ENCODE measurements around the gene HTRA1. TPM values are rescaled to one million over a fixed set of nuclear protein-coding genes. Genes with fewer than 3 reads are reported as not detected.

HTRA1 gene
- total RNA-seq, 2 experiments from 2014 or later: not detected

GRCh38 chr10:122550427-122550826 is 89.1 kb downstream of the HTRA1 start:
- Mint-ChIP-seq H3K27me3 (no peaks in the 10 kb centered on the region), H3K36me3 (ENCODE audit: low read depth) (no peaks in the 10 kb centered on the region), H3K4me3 (no peak overlapping the region), H3K4me1 (peaks cover 12% of the 10 kb centered on the region), H3K9me3 (no peaks in the 10 kb centered on the region), H3K27ac (no peak overlapping the region)
- DNase-seq: no peak
- ChIA-PET POLR2A (no interaction called here), CTCF (interaction anchor here (1.0 kb wide), 1 partner anchor 252 kb away, joined by 3 read pairs; no protein-coding TSS in a partner anchor)

GRCh38 chr10:122550983-122551382 is 89.6 kb downstream of the HTRA1 start:
- H3K27ac Mint-ChIP-seq: no peak overlapping the region

GRCh38 chr10:122551450-122551849 is 90.1 kb downstream of the HTRA1 start:
- CTCF ChIA-PET: no interaction called here
- H3K36me3 Mint-ChIP-seq (ENCODE audit: low read depth): no peaks in the 10 kb centered on the region
- H3K4me3 Mint-ChIP-seq: no peak overlapping the region
- POLR2A ChIA-PET: no interaction called here
- peaks cover 12% of the 10 kb centered on the region for H3K4me1 Mint-ChIP-seq
- H3K9me3 Mint-ChIP-seq: no peaks in the 10 kb centered on the region
- H3K27ac Mint-ChIP-seq: peak overlapping the region; percentile 28
- DNase-seq: peak; percentile 15
- H3K27me3 Mint-ChIP-seq: peaks cover 2% of the 10 kb centered on the region

More at GRCh38 chr10:122550983-122551382, 89.6 kb downstream of the HTRA1 start:
- H3K36me3 Mint-ChIP-seq (ENCODE audit: low read depth): no peaks in the 10 kb centered on the region
- no peak for DNase-seq
- no peaks in the 10 kb centered on the region for H3K27me3 Mint-ChIP-seq
- H3K4me1 Mint-ChIP-seq: peaks cover 12% of the 10 kb centered on the region
- POLR2A ChIA-PET: no interaction called here
- no peaks in the 10 kb centered on the region for H3K9me3 Mint-ChIP-seq
- H3K4me3 Mint-ChIP-seq: no peak overlapping the region
- CTCF ChIA-PET: no interaction called here

GRCh38 chr10:122553341-122553740 is 92.0 kb downstream of the HTRA1 start:
- POLR2A ChIA-PET: no interaction called here
- Mint-ChIP-seq H3K4me1 (peaks cover 15% of the 10 kb centered on the region), H3K27me3 (peaks cover 2% of the 10 kb centered on the region), H3K36me3 (ENCODE audit: low read depth) (no peaks in the 10 kb centered on the region), H3K9me3 (no peaks in the 10 kb centered on the region), H3K27ac (no peak overlapping the region), H3K4me3 (no peak overlapping the region)
- no peak for DNase-seq
- CTCF ChIA-PET: no interaction called here

GRCh38 chr10:122554131-122555036 is 93.0 kb downstream of the HTRA1 start:
- CTCF ChIA-PET: no interaction called here
- DNase-seq: no peak

GRCh38 chr10:122555442-122555841 is 94.1 kb downstream of the HTRA1 start:
- Mint-ChIP-seq H3K4me3 (no peak overlapping the region), H3K27ac (no peak overlapping the region), H3K27me3 (peaks cover 6% of the 10 kb centered on the region), H3K36me3 (ENCODE audit: low read depth) (no peaks in the 10 kb centered on the region), H3K4me1 (peaks cover 27% of the 10 kb centered on the region), H3K9me3 (no peaks in the 10 kb centered on the region)
- no peak for DNase-seq
- POLR2A ChIA-PET: no interaction called here
- CTCF ChIA-PET: no interaction called here

More at GRCh38 chr10:122554131-122555036, 93.0 kb downstream of the HTRA1 start:
- POLR2A ChIA-PET: no interaction called here
- H3K27me3 Mint-ChIP-seq: peaks cover 2% of the 10 kb centered on the region
- no peaks in the 10 kb centered on the region for H3K9me3 Mint-ChIP-seq
- peaks cover 26% of the 10 kb centered on the region for H3K4me1 Mint-ChIP-seq
- no peak overlapping the region for H3K27ac Mint-ChIP-seq
- no peak overlapping the region for H3K4me3 Mint-ChIP-seq
- H3K36me3 Mint-ChIP-seq (ENCODE audit: low read depth): no peaks in the 10 kb centered on the region

GRCh38 chr10:122557516-122557915 is 96.2 kb downstream of the HTRA1 start:
- POLR2A ChIA-PET: no interaction called here
- no peak for DNase-seq
- Mint-ChIP-seq H3K27ac (no peak overlapping the region), H3K36me3 (ENCODE audit: low read depth) (no peaks in the 10 kb centered on the region), H3K27me3 (peaks cover 20% of the 10 kb centered on the region), H3K4me1 (peaks cover 16% of the 10 kb centered on the region), H3K9me3 (no peaks in the 10 kb centered on the region), H3K4me3 (no peak overlapping the region)
- CTCF ChIA-PET: no interaction called here

- Mint-ChIP-seq H3K27me3 (peaks cover 23% of the 10 kb centered on the region), H3K27ac (no peak overlapping the region), H3K4me1 (peaks cover 16% of the 10 kb centered on the region), H3K36me3 (ENCODE audit: low read depth) (no peaks in the 10 kb centered on the region), H3K4me3 (no peak overlapping the region), H3K9me3 (no peaks in the 10 kb centered on the region)
- DNase-seq: no peak
- ChIA-PET POLR2A (no interaction called here), CTCF (no interaction called here)
Observed at GRCh38 chr10:122558452-122558851, 97.1 kb downstream of the HTRA1 start.

- Mint-ChIP-seq H3K27me3 (peaks cover 30% of the 10 kb centered on the region), H3K27ac (peak overlapping the region; percentile 4), H3K36me3 (ENCODE audit: low read depth) (no peaks in the 10 kb centered on the region), H3K4me1 (peaks cover 16% of the 10 kb centered on the region), H3K9me3 (no peaks in the 10 kb centered on the region), H3K4me3 (no peak overlapping the region)
- no peak for DNase-seq
- CTCF ChIA-PET: no interaction called here
- POLR2A ChIA-PET: no interaction called here
Observed at GRCh38 chr10:122559228-122559627, 97.9 kb downstream of the HTRA1 start.

GRCh38 chr10:122560279-122560804 is 99.0 kb downstream of the HTRA1 start, which contains the start of gene DMBT1:
Gene DMBT1, plus strand, starts transcription at chr10:122560754. Its CDS starts 17 bp downstream, at chr10:122560771.
- no peaks in the 10 kb centered on the region for H3K9me3 Mint-ChIP-seq
- peaks cover 35% of the 10 kb centered on the region for H3K27me3 Mint-ChIP-seq
- CTCF ChIA-PET: no interaction called here
- H3K27ac Mint-ChIP-seq: no peak within 1 kb of the TSS
- POLR2A ChIA-PET: no interaction called here
- no peak for DNase-seq
- H3K36me3 Mint-ChIP-seq (ENCODE audit: low read depth): no peaks in the 10 kb centered on the region
- H3K4me3 Mint-ChIP-seq: no peak within 1 kb of the TSS
- peaks cover 16% of the 10 kb centered on the region for H3K4me1 Mint-ChIP-seq

- CTCF ChIA-PET: no interaction called here
- POLR2A ChIA-PET: no interaction called here
- no peak overlapping the region for H3K27ac Mint-ChIP-seq
- peaks cover 37% of the 10 kb centered on the region for H3K27me3 Mint-ChIP-seq
- H3K9me3 Mint-ChIP-seq: no peaks in the 10 kb centered on the region
- no peak for DNase-seq
- H3K4me3 Mint-ChIP-seq: no peak overlapping the region
- no peaks in the 10 kb centered on the region for H3K36me3 Mint-ChIP-seq (ENCODE audit: low read depth)
- peaks cover 21% of the 10 kb centered on the region for H3K4me1 Mint-ChIP-seq
Observed at GRCh38 chr10:122561212-122561611, 99.9 kb downstream of the HTRA1 start.

- no peaks in the 10 kb centered on the region for H3K9me3 Mint-ChIP-seq
- peaks cover 37% of the 10 kb centered on the region for H3K27me3 Mint-ChIP-seq
- no peak overlapping the region for H3K4me3 Mint-ChIP-seq
- no peak overlapping the region for H3K27ac Mint-ChIP-seq
- DNase-seq: no peak
- CTCF ChIA-PET: no interaction called here
- peaks cover 21% of the 10 kb centered on the region for H3K4me1 Mint-ChIP-seq
- POLR2A ChIA-PET: no interaction called here
- no peaks in the 10 kb centered on the region for H3K36me3 Mint-ChIP-seq (ENCODE audit: low read depth)
Observed at GRCh38 chr10:122561792-122562191, 100.4 kb downstream of the HTRA1 start.

Data from activated CD4-positive, alpha-beta T cell treated with anti-CD3 and anti-CD28 coated beads, Interleukin-2, amount 10 ng/mL, durations not matched to agents 7 days and 5 days (primary cell).